PFSK-1 (cell line): ENCODE data around the gene GPRC6A.

Experiments
- POLR2AphosphoS5 ChIP-seq: IDR thresholded peaks from 2 replicates; pipeline ENCODE4 v1.6.1; 2012; ENCODE audit warnings: low read depth, mild to moderate bottlenecking, control low read depth, low read length, moderate library complexity
- TAF1 ChIP-seq: IDR thresholded peaks from 2 replicates; pipeline ENCODE4 v1.6.1; 2012; ENCODE audit warnings: low read length, control low read depth, borderline replicate concordance; ENCODE audit not compliant: insufficient read depth
- TF ChIP-seq, protein P1 (sequence below), 2 experiments: IDR thresholded peaks; 2 replicates each; pipeline versions ENCODE4 v1.6.1 to v1.8.0; 2011 to 2012; ENCODE audit warnings: low read depth in 2 of 2, low read length in 2 of 2, control low read depth in 1 of 2, inconsistent platforms in 1 of 2, mild to moderate bottlenecking in 1 of 2, moderate library complexity in 1 of 2; ENCODE audit not compliant: insufficient read depth in 1 of 2

DNA sequence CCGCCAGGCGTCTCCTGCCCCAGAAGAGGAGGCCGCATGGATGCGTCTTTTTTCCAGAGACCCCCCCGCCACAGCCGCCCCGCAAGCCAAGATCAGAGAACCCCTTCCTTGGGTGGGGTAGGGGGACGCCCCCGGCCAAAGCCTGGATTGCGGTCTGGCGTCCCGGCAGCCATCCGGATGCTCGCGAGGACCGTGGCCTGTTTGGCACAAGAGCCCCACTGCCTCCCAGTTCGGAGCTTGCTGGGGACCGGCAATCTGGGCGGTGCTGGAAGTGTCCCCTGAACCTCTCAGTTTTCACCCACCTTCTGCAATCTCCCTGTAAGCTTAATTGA lies 64.3 kb downstream of the GPRC6A start:
- TF ChIP-seq, protein P1, sequence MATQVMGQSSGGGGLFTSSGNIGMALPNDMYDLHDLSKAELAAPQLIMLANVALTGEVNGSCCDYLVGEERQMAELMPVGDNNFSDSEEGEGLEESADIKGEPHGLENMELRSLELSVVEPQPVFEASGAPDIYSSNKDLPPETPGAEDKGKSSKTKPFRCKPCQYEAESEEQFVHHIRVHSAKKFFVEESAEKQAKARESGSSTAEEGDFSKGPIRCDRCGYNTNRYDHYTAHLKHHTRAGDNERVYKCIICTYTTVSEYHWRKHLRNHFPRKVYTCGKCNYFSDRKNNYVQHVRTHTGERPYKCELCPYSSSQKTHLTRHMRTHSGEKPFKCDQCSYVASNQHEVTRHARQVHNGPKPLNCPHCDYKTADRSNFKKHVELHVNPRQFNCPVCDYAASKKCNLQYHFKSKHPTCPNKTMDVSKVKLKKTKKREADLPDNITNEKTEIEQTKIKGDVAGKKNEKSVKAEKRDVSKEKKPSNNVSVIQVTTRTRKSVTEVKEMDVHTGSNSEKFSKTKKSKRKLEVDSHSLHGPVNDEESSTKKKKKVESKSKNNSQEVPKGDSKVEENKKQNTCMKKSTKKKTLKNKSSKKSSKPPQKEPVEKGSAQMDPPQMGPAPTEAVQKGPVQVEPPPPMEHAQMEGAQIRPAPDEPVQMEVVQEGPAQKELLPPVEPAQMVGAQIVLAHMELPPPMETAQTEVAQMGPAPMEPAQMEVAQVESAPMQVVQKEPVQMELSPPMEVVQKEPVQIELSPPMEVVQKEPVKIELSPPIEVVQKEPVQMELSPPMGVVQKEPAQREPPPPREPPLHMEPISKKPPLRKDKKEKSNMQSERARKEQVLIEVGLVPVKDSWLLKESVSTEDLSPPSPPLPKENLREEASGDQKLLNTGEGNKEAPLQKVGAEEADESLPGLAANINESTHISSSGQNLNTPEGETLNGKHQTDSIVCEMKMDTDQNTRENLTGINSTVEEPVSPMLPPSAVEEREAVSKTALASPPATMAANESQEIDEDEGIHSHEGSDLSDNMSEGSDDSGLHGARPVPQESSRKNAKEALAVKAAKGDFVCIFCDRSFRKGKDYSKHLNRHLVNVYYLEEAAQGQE (IDR thresholded peaks at IDR 0.05; ENCODE audit: insufficient read depth in 1 of 2, low read depth in 2 of 2, low read length in 2 of 2), result no peak
- TF ChIP-seq TAF1, result no peak
- no peak for TF ChIP-seq POLR2AphosphoS5
